ENCODE measurements around the gene PNKD. TPM values are rescaled to one million over a fixed set of nuclear protein-coding genes. Genes with fewer than 3 reads are reported as not detected.

The PNKD gene
- polyA plus RNA-seq, 2 of the 4 experiments (the other 2 are of a cell fraction) = 46.2 to 51.7 TPM

DNA sequence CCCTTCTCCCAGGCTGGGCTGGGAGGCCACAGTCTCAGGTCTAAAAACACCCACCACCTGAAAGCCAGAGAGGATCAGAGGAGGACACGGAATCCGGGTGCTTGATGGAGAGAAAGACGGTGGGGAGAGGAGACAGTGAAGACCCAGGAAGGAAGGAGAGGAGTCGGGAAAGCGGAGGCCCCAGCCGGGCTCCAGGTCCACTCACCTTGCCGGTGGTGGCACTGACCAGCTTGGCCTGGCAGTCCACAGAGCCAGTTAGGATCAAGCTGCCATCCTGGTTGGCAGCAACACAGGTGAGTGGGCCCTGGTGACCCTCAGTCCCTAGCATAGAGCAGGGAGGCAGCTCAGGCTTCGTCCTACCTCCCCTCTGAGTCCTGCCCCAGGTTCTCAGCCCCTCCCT lies 4.7 kb upstream of the PNKD start:
- 93% methylated on average over 8 of the region's 8 CpGs for WGBS (ENCODE audit: missing lambda C conversion rate)
- ChIA-PET POLR2A (no interaction called here), CTCF (interaction anchor here (0.8 to 1.9 kb wide), 2 partner anchors 8 to 10 kb away, joined by 3 to 7 read pairs; no protein-coding TSS in a partner anchor)
- FAIRE-seq (no peak), DNase-seq (ENCODE audit: low read depth in 1 of 2, low spot score in 1 of 2) (no peak), ATAC-seq (no peak)
- Histone ChIP-seq H3K27ac (no peak overlapping the region), H3K4me1 (peaks cover 5% of the 10 kb centered on the region; the same call in 1 of the 3 replicates), H3K4me3 (no peak overlapping the region), H3K9me3 (no peaks in the 10 kb centered on the region), H3K4me2 (no peak overlapping the region)
- TF ChIP-seq FOSB (CRISPR knock-in tag; IDR thresholded peaks at IDR 0.05) (no peak), RFX5 (IDR thresholded peaks at IDR 0.05) (no peak), TFCP2L1 (CRISPR knock-in tag; IDR thresholded peaks at IDR 0.05) (no peak), HOXB5 (CRISPR knock-in tag; IDR thresholded peaks at IDR 0.05) (no peak), TP53 (CRISPR knock-in tag; IDR thresholded peaks at IDR 0.05) (no peak), ESRRA (IDR thresholded peaks at IDR 0.05; ENCODE audit: borderline replicate concordance, low read length) (no peak)
- TF ChIP-seq, protein P1, sequence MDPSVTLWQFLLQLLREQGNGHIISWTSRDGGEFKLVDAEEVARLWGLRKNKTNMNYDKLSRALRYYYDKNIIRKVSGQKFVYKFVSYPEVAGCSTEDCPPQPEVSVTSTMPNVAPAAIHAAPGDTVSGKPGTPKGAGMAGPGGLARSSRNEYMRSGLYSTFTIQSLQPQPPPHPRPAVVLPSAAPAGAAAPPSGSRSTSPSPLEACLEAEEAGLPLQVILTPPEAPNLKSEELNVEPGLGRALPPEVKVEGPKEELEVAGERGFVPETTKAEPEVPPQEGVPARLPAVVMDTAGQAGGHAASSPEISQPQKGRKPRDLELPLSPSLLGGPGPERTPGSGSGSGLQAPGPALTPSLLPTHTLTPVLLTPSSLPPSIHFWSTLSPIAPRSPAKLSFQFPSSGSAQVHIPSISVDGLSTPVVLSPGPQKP (IDR thresholded peaks at IDR 0.05; ENCODE audit: low read depth, low read length) = no peak

DNA sequence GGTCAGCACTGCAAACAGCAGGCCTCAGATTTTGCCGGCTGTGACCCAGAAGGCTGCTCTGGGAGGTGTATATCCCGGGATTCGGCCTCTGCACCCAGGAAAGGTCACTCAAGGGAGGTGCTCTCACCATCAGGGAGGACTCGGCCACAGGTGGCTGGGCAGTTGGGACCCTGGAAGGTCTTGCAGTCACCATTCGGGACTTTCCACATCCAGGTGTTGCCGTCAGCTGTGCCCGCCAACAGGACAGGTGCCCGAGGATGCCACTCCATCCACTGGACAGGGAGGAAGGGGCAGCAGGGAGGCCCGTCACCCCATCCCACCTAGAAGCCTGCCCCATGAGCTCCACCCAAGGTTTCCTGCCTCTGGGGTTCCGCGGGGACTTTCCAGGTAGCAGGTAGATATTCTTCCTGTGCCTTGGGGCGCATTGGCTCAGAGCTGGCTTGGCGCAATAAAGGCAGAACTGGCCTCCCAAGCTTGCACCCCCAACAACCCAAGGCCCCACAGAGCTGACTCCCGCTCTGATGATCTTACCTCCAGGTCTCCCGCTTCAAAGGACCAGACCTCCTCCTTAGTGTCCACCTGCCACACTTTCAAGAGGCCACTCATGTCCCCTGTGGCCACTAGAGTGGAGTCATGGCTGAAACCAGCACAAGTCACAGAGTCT lies 3.9 kb upstream of the PNKD start:
- POLR2A ChIA-PET = no interaction called here
- TF ChIP-seq SREBF2 (IDR thresholded peaks at IDR 0.05) = no peak
- no peak for TF ChIP-seq CHD2 (IDR thresholded peaks at IDR 0.05; ENCODE audit: low read length, partially characterized antibody)
- TF ChIP-seq MAZ (IDR thresholded peaks at IDR 0.05; ENCODE audit: borderline replicate concordance, low read depth, low read length) = no peak
- no peak for TF ChIP-seq HOXB13 (CRISPR knock-in tag; IDR thresholded peaks at IDR 0.05; ENCODE audit: low read depth)
- TF ChIP-seq HOXB5 (CRISPR knock-in tag; IDR thresholded peaks at IDR 0.05) = no peak
- TF ChIP-seq, protein P2, sequence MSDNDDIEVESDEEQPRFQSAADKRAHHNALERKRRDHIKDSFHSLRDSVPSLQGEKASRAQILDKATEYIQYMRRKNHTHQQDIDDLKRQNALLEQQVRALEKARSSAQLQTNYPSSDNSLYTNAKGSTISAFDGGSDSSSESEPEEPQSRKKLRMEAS (IDR thresholded peaks at IDR 0.05) = no peak
- no peak for TF ChIP-seq KDM5A (IDR thresholded peaks at IDR 0.05)
- TF ChIP-seq, protein P3, sequence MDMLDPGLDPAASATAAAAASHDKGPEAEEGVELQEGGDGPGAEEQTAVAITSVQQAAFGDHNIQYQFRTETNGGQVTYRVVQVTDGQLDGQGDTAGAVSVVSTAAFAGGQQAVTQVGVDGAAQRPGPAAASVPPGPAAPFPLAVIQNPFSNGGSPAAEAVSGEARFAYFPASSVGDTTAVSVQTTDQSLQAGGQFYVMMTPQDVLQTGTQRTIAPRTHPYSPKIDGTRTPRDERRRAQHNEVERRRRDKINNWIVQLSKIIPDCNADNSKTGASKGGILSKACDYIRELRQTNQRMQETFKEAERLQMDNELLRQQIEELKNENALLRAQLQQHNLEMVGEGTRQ (IDR thresholded peaks at IDR 0.05) = no peak
- TF ChIP-seq BHLHE40 (IDR thresholded peaks at IDR 0.05; ENCODE audit: low read depth, low read length) = no peak
- TF ChIP-seq HEYL (CRISPR knock-in tag; IDR thresholded peaks at IDR 0.05) = no peak
- no peak for TF ChIP-seq POLR2AphosphoS2 (conservative IDR thresholded peaks at IDR 0.05; ENCODE audit: low read length)
- TF ChIP-seq RFX5 (IDR thresholded peaks at IDR 0.05) = no peak
- TF ChIP-seq, protein P4, sequence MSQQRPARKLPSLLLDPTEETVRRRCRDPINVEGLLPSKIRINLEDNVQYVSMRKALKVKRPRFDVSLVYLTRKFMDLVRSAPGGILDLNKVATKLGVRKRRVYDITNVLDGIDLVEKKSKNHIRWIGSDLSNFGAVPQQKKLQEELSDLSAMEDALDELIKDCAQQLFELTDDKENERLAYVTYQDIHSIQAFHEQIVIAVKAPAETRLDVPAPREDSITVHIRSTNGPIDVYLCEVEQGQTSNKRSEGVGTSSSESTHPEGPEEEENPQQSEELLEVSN (IDR thresholded peaks at IDR 0.05; ENCODE audit: borderline replicate concordance, low read depth) = no peak
- TF ChIP-seq, protein P5, sequence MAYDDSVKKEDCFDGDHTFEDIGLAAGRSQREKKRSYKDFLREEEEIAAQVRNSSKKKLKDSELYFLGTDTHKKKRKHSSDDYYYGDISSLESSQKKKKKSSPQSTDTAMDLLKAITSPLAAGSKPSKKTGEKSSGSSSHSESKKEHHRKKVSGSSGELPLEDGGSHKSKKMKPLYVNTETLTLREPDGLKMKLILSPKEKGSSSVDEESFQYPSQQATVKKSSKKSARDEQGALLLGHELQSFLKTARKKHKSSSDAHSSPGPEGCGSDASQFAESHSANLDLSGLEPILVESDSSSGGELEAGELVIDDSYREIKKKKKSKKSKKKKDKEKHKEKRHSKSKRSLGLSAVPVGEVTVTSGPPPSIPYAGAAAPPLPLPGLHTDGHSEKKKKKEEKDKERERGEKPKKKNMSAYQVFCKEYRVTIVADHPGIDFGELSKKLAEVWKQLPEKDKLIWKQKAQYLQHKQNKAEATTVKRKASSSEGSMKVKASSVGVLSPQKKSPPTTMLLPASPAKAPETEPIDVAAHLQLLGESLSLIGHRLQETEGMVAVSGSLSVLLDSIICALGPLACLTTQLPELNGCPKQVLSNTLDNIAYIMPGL (CRISPR knock-in tag; IDR thresholded peaks at IDR 0.05; ENCODE audit: borderline replicate concordance) = no peak
- TF ChIP-seq MAFK (IDR thresholded peaks at IDR 0.05; ENCODE audit: partially characterized antibody) = no peak
- TF ChIP-seq KDM1A (IDR thresholded peaks at IDR 0.05; ENCODE audit: low read depth) = no peak
- CTCF ChIA-PET = interaction anchor here (0.7 to 1.9 kb wide), 3 partner anchors 9 to 80 kb away, joined by 3 to 7 read pairs (median 3); no protein-coding TSS in a partner anchor
- no peak overlapping the region for H3K4me2 ChIP-seq
- ATAC-seq = no peak
- peaks cover 9% of the 10 kb centered on the region for H3K4me1 ChIP-seq
- H3K9me3 ChIP-seq = no peaks in the 10 kb centered on the region
- H3K4me3 ChIP-seq = no peak overlapping the region
- no peak for FAIRE-seq
- 95% methylated on average over 12 of the region's 15 CpGs for WGBS (ENCODE audit: missing lambda C conversion rate)
- DNase-seq (ENCODE audit: low read depth in 1 of 2, low spot score in 1 of 2) = no peak
- H3K27ac ChIP-seq = no peak overlapping the region
